Sigmoid colon (tissue), 7 donors: Measurements from ENCODE around the gene BEX2. TPM values are rescaled to one million over a fixed set of nuclear protein-coding genes. Genes with fewer than 3 reads are reported as not detected.
"Not testable (repeated sequence)": the region's sequence is repeated elsewhere in the genome, so short reads cannot be mapped to it uniquely, and the experiment has no call there.

Source experiments
- DNase-seq: peaks from one replicate; pipeline ENCODE4 v3.0.0-alpha.2; 2019
- H3K27ac ChIP-seq, 4 donors: fragments of 200-600 bp; sonication (generic); one replicate each; pipeline ENCODE4 v1.5.1; 2016 to 2019; ENCODE audit warnings: mild to moderate bottlenecking in 1 of 4
- H3K27me3 ChIP-seq, 3 donors: fragments of 200-600 bp; sonication (generic); one replicate each; pipeline ENCODE4 v1.5.1; 2019; ENCODE audit warnings: mild to moderate bottlenecking in 1 of 3
- H3K36me3 ChIP-seq, 4 donors: fragments of 200-600 bp; sonication (generic); one replicate each; pipeline ENCODE4 v1.5.1; 2016 to 2019
- H3K4me1 ChIP-seq, 4 donors: fragments of 200-600 bp; sonication (generic); one replicate each; pipeline ENCODE4 v1.5.1; 2017 to 2019
- H3K4me3 ChIP-seq, 4 donors: fragments of 200-600 bp; sonication (generic); one replicate each; pipeline ENCODE4 v1.5.1; 2017 to 2019; ENCODE audit warnings: mild to moderate bottlenecking in 2 of 4, moderate library complexity in 1 of 4
- H3K9me3 ChIP-seq, 4 donors: fragments of 200-600 bp in 3 of 4; sonication (generic) in 3 of 4; one replicate each; pipeline versions ENCODE4 v1.5.1 to v1.6.1; 2013 to 2019
- CTCF ChIP-seq, 4 experiments: fragments of 450-650 bp in 3 of 4; fragments of 200-600 bp in 1 of 4; IDR thresholded peaks; one replicate each; pipeline ENCODE4 v1.5.1; 2016 to 2019; ENCODE audit warnings: antibody characterized with exemption in 4 of 4, mild to moderate bottlenecking in 3 of 4, moderate library complexity in 2 of 4
- EP300 ChIP-seq, 4 donors: sonication (generic); formaldehyde crosslinking; IDR thresholded peaks; one replicate each; pipeline ENCODE4 v1.6.1; 2017; ENCODE audit warnings: antibody characterized with exemption in 4 of 4
- POLR2A ChIP-seq, 2 donors: fragments of 450-650 bp; IDR thresholded peaks; one replicate each; pipeline ENCODE4 v1.6.1; 2016; ENCODE audit warnings: antibody characterized with exemption in 2 of 2, mild to moderate bottlenecking in 2 of 2, moderate library complexity in 2 of 2
- POLR2AphosphoS5 ChIP-seq, 4 donors: sonication (generic); formaldehyde crosslinking; IDR thresholded peaks; one replicate each; pipeline ENCODE4 v1.6.1; 2017; ENCODE audit warnings: antibody characterized with exemption in 4 of 4
- WGBS, 2 donors: extraction: QIAGEN DNeasy Blood & Tissue Kit; methylation state at CpG; one replicate each; pipeline ENCODE4 v1.1.7; 2013; 5-methylcytosine and 5-hydroxymethylcytosine counted together
- intact Hi-C: fragments of 100-400 bp; cut with DNase I; formaldehyde crosslinking; loops from one replicate; pipeline ENCODE4 v1.15.1; 2023
- polyA plus RNA-seq, 3 donors: library from polyadenylated mRNA; stranded (reverse); fragments of 200-250 nt; gene quantifications; one replicate each; pipeline ENCODE4 v1.2.3, GENCODE V29; 2013
- total RNA-seq, 4 donors: library from RNA; depleted of rRNA; stranded (reverse); fragments of >200 nt; gene quantifications; one replicate each; pipeline ENCODE4 v1.1.0, GENCODE V29; 2016
- donor health status: healthy with polysubstance abuse.
- donor health status: Bipolar disorder and iron deficiency.
- donor health status: healthy.

Gene BEX2
- total and polyA plus RNA-seq, 7 donors: 2.2 to 28.5 (median 11.8) TPM

- Histone ChIP-seq H3K9me3 (no peaks in the 10 kb centered on the region), H3K27me3 (peaks cover 0 to 2% (median 0%) of the 10 kb centered on the region in 3 donors), H3K36me3 (no peaks in the 10 kb centered on the region), H3K27ac (no peak overlapping the region), H3K4me1 (no peaks in the 10 kb centered on the region), H3K4me3 (no peak overlapping the region)
- DNase-seq: no peak
- WGBS, 2 donors: 75 to 83% methylated on average over 3 of the region's 3 CpGs
- no peak for TF ChIP-seq CTCF (IDR thresholded peaks at IDR 0.05)
- TF ChIP-seq POLR2AphosphoS5 (IDR thresholded peaks at IDR 0.05): no peak
- no peak for TF ChIP-seq POLR2A (IDR thresholded peaks at IDR 0.05)
- TF ChIP-seq EP300 (IDR thresholded peaks at IDR 0.05): no peak
- intact Hi-C loops: loop anchor here (10.0 kb wide), 1 partner anchor 124 kb away; the partner anchor contains the start of gene BEX4
These were observed 27.9 kb upstream of the BEX2 start for GRCh38 chrX:103338663-103339062.

- H3K27ac ChIP-seq: peak overlapping the region; percentile 12 to 63 (median 56)
- peak; percentile 59 for DNase-seq
- intact Hi-C loops: loop anchor here (10.0 kb wide), 1 partner anchor 116 kb away; the partner anchor contains the start of gene BEX4
- peaks cover 0 to 2% (median 0%) of the 10 kb centered on the region in 3 donors for H3K27me3 ChIP-seq
- WGBS, 2 donors: 35 to 66% methylated on average over 21 of the region's 21 CpGs
- H3K4me1 ChIP-seq: peaks cover 0 to 5% (median 0%) of the 10 kb centered on the region in 4 donors
- TF ChIP-seq CTCF (IDR thresholded peaks at IDR 0.05) (no peak), POLR2AphosphoS5 (IDR thresholded peaks at IDR 0.05) (no peak), EP300 (IDR thresholded peaks at IDR 0.05) (no peak), POLR2A (IDR thresholded peaks at IDR 0.05) (no peak)
- H3K4me3 ChIP-seq: peak overlapping the region; percentile 23 to 47 (median 44)
- H3K9me3 ChIP-seq: no peaks in the 10 kb centered on the region
- H3K36me3 ChIP-seq: no peaks in the 10 kb centered on the region
These were observed 20.0 kb upstream of the BEX2 start for GRCh38 chrX:103330681-103331288.

GRCh38 chrX:103329991-103330390 lies 19.2 kb upstream of the BEX2 start, which contains the start of gene TCEAL7:
TSS of gene TCEAL7 (plus strand) at chrX:103330239. CDS start at chrX:103331404, 1,165 bp downstream.
- Histone ChIP-seq H3K27me3 (peaks cover 0 to 2% (median 0%) of the 10 kb centered on the region in 3 donors), H3K9me3 (no peaks in the 10 kb centered on the region), H3K36me3 (no peaks in the 10 kb centered on the region), H3K4me3 (peak within 1 kb of the TSS; percentile 23 to 47 (median 44)), H3K27ac (peak within 1 kb of the TSS; percentile 12 to 63 (median 56)), H3K4me1 (peaks cover 0 to 5% (median 0%) of the 10 kb centered on the region in 4 donors)
- intact Hi-C loops: loop anchor here (5.0 to 10.0 kb wide), 2 partner anchors 78 to 115 kb away; partner anchors contain the start of gene BEX4
- WGBS, 2 donors: 55 to 71% methylated on average over 11 of the region's 11 CpGs
- peak; percentile 79 for DNase-seq
- no peak for TF ChIP-seq EP300 (IDR thresholded peaks at IDR 0.05)
- peak in 1 of 2 donors; percentile 25 for TF ChIP-seq POLR2A (IDR thresholded peaks at IDR 0.05)
- TF ChIP-seq CTCF (IDR thresholded peaks at IDR 0.05): no peak
- TF ChIP-seq POLR2AphosphoS5 (IDR thresholded peaks at IDR 0.05): peak; percentile 45 to 80 (median 62)

- H3K36me3 ChIP-seq: no peaks in the 10 kb centered on the region
- 42 to 80% methylated on average over 3 of the region's 3 CpGs for WGBS, 2 donors
- H3K27me3 ChIP-seq: peaks cover 0 to 9% (median 0%) of the 10 kb centered on the region in 3 donors
- DNase-seq: no peak
- intact Hi-C loops: no loop called here
- no peak for TF ChIP-seq POLR2AphosphoS5 (IDR thresholded peaks at IDR 0.05)
- no peak overlapping the region for H3K4me3 ChIP-seq
- no peaks in the 10 kb centered on the region for H3K9me3 ChIP-seq
- H3K27ac ChIP-seq: no peak overlapping the region
- peaks cover 0 to 5% (median 2%) of the 10 kb centered on the region in 4 donors for H3K4me1 ChIP-seq
These were observed 600 bp upstream of the BEX2 start for GRCh38 chrX:103311399-103311780.

GRCh38 chrX:103309860-103310554 lies 783 bp downstream of the BEX2 start:
- 20 to 24% methylated on average over 29 to 32 of the region's 32 CpGs for WGBS, 2 donors
- intact Hi-C loops: no loop called here
- H3K27ac ChIP-seq: no peak overlapping the region
- H3K4me1 ChIP-seq: peaks cover 0 to 5% (median 2%) of the 10 kb centered on the region in 4 donors
- no peak for DNase-seq
- TF ChIP-seq POLR2A (IDR thresholded peaks at IDR 0.05) (no peak), POLR2AphosphoS5 (IDR thresholded peaks at IDR 0.05) (no peak), EP300 (IDR thresholded peaks at IDR 0.05) (no peak), CTCF (IDR thresholded peaks at IDR 0.05) (no peak)
- H3K36me3 ChIP-seq: no peaks in the 10 kb centered on the region
- peaks cover 0 to 9% (median 0%) of the 10 kb centered on the region in 3 donors for H3K27me3 ChIP-seq
- no peaks in the 10 kb centered on the region for H3K9me3 ChIP-seq
- H3K4me3 ChIP-seq: peak overlapping the region; percentile 25 to 51 (median 42)

GRCh38 chrX:103305666-103306065 lies 5.1 kb downstream of the BEX2 start:
- H3K4me3 ChIP-seq, intact Hi-C loops, H3K9me3 ChIP-seq, H3K27ac ChIP-seq, H3K27me3 ChIP-seq, H3K4me1 ChIP-seq, DNase-seq, H3K36me3 ChIP-seq: not testable (repeated sequence)
- WGBS, 2 donors: 95 to 97% methylated on average over 4 of the region's 4 CpGs
